Epidermal melanocyte (primary cell): ENCODE data around the gene CDC27.
"Not testable (repeated sequence)": the region's sequence is repeated elsewhere in the genome, so short reads cannot be mapped to it uniquely, and the experiment has no call there.

Source experiments
- DNase-seq: peaks from one replicate; pipeline ENCODE4 v3.0.0; 2011; ENCODE audit warnings: low spot score; ENCODE audit not compliant: insufficient read length

CDC27 gene

DNA sequence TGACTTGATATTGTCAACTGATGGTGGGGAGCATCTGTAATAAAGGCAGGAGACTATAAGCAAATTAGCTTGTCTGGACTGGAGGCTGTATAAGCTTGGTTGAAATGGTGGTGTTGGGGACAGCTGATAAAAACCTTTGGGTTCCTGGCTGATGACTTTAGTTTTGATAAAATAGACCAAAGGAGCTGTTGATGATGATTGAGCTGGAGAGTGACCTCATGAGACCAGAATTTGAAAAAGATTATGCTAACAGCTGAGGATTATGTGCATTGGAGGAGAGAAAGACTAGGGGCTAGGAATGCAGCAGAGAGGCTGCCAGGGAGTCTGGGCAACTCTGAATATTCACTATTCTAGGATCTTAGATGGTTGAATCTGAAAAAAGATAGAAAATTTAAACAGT is 8.7 kb upstream of the CDC27 start:
- no peak for DNase-seq

GRCh38 chr17:47193931-47194511 is 4.9 kb upstream of the CDC27 start:
- no peak for DNase-seq

DNA sequence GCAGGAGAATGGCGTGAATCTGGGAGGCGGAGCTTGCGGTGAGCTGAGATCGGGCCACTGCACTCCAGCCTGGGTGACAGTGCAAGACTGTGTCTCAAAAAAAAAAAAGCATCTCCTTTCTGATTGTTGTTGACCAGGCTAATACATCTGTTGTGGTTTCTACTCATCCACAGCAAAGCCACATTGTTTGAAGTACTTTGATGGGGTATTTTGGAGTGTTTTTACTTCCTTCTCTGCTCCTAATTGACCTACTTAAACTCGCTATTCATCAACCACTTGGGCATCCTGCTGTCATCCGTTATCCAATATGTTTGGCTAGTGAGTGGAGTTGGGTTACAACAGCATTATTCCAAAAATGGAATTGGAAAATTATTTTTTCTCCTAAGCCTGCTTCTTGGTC is 3.5 kb upstream of the CDC27 start:
- DNase-seq: no peak

GRCh38 chr17:47190770-47191169 is 1.7 kb upstream of the CDC27 start:
- DNase-seq: no peak

GRCh38 chr17:47190243-47190642 is 1.1 kb upstream of the CDC27 start:
- DNase-seq: no peak

DNA sequence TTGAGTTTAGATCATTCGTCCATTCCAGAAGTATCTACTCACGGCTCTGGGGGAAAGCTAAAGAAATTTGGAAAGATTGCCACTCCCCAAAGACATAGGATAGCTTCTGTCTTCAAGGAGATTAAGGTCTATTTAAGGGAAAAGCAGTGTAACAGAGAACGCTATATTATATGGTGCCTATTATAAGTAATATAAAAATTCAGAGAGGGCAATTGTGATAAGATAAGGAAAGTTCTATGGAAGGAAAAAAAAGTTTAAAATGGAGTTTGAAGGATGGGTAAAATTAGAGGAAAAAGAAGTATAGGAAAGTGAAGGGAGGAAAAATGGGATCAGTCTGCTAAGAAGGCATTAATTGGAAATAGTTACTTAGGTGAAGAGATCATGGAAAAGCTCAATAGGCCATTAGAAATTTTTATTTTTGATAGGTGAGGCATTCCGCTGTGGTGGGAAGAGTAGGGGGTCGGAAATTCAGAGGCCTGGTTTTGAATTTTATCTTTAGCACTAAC is 690 bp upstream of the CDC27 start:
- no peak for DNase-seq

DNA sequence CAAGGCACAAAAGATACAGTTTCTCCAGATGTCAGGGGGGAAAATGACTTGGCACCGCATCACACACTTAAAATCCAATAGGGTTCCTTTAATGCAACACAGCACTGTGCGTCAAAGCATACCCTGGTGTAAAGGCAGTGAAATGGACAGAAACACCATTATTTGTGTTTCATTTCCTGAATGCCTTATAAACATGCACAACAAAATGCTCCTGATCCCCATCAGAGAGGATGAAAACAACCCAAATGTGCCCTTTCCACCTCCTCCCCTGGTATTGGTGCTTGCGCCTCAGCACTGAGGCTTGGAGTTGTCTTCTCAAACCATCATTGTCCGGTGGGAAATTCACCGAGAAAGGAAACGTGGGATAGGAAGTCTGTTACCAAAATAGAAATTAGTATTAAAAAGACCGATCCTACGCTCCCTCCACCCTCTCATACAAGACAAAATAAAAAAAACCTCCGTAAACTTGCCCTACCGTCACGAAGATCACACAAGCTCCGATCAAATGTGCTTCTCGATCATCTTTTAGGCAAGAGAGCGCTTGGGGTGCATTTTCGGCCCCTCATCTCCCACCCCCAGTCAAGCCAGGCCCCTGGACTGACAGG is 722 bp downstream of the CDC27 start:
- DNase-seq: no peak

GRCh38 chr17:47184681-47185080 is 4.4 kb downstream of the CDC27 start:
- DNase-seq: no peak

DNA sequence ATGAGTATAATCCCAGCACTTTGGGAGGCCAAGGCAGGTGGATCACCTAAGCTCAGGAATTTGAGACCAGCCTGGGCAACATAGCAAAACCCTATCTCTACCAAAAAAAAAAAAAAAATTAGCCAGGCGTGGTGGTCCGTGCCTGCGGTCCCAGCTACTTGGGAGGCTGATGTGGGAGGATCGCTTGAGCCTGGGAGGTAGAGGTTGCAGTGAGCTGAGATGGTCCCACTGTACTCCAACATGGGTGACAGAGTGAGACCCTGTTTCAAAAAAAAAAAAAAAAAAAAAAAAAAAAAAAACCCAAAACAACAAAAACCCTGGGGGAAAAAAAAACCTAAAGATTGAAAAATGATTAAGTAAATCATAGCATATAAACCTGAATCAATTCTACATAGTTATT is 8.1 kb downstream of the CDC27 start:
- DNase-seq: not testable (repeated sequence)

DNA sequence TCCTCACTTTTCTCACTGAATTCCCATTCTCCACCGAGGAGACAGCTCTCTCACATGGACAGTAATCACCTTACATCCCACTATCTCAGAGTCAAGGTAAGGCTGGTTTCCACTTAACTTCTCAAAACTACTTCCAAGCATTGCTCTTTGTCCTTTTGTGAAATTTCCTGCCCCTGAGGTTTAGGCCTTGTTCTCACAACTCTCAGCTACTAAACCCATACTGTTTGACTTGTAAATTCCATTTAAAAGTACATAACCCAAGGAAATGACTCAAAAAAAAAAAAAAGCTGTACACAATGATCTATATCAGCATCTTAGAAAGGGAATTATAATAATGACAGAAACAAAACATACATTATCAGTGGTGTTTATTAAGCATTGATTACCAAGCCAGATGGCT is 8.8 kb downstream of the CDC27 start:
- no peak for DNase-seq

DNA sequence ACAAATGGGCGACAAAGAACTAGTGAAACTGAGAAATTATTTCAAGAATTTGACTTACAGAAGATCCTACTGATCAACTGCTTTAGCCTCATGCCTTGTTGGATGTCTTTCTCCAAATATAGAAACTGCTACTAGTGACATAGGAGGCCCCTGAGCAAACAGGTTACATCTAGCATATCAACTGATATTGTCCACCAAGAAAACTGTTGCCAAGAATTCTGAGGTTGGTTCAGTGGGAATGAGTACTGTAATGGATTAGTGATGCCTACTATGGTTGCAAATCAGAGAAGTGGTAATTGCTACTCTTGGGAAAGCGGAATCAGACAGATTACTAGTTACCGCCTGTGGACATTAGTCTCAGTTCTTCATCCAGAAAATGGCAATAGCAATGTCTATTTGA is 10.0 kb downstream of the CDC27 start:
- DNase-seq: no peak

DNA sequence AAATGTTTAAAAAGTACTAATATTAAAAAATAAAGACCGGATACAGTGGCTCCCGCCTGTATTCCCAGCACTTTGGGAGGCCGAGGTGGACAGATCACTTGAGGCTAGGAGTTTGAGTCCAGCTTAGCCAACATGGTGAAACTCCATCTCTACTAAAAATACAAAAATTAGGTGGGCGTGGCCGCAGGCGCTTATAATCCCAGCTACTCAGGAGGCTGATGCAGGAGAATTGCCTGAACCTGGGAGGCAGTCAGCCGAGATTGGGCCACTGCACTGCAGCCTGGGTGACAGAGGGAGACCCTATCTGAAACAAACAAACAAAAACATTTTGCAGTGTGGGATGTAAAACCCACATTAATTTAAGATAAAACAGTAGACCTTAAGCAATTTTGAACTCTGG is 11.8 kb downstream of the CDC27 start:
- no peak for DNase-seq

GRCh38 chr17:47176389-47176826 is 12.7 kb downstream of the CDC27 start:
- no peak for DNase-seq

DNA sequence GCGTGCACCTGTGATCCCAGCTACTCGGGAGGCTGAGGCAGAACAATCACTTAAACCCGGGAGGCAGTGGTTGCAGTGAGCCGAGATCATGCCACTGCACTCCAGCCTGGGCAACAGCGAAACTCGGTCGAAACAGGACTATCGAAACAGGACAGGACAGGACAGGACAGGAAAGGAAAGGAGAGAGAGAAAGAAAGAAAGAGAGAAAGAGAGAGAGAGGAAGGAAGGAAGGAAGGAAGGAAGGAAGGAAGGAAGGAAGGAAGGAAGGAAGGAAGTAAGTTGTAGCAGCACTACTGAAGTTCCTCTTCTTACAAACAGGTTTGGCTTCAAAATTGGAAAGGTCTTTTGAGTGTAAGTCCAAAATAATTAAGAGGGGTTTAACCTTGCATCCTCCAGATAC is 14.3 kb downstream of the CDC27 start:
- DNase-seq: not testable (repeated sequence)

- DNase-seq: no peak
These were observed 16.2 kb downstream of the CDC27 start for GRCh38 chr17:47172696-47173565.

DNA sequence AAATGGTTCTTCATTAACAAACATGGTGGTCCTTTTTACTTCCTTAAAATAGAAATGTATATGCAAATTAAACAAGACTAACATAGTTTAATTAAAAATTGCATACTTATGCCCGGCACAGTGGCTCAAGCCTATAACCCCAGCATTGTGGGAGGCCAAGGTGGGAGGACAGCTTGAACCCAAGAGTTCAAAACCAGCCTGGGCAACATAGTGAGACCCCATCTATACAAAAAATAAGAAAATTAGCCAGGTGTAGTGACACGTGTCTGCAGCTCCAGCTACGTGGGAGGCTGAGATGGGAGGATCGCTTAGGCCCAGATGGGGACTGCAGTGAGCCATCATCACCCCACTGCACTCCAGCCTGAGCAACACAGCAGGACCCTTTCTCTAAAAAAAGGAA is 18.4 kb downstream of the CDC27 start:
- DNase-seq: no peak

- DNase-seq: not testable (repeated sequence)
These were observed 20.2 kb downstream of the CDC27 start for GRCh38 chr17:47168896-47169295.

DNA sequence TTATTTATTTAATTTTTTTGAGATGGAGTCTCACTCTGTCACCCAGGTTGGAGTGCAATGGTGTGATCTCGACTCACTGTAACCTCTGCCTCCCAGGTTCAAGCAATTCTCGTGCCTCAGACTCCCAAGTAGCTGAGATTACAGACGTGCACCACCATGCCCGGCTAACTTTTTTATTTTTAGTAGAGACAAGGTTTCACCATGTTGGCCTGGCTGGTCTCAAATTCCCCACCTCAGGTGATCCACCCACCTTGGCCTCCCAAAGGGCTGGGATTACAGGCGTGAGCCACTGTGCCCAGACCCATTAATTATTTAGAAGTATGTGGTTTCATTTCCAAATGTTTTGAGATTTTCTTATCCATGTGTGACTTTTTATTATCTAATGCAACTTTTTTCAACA is 22.2 kb downstream of the CDC27 start:
- DNase-seq: not testable (repeated sequence)

DNA sequence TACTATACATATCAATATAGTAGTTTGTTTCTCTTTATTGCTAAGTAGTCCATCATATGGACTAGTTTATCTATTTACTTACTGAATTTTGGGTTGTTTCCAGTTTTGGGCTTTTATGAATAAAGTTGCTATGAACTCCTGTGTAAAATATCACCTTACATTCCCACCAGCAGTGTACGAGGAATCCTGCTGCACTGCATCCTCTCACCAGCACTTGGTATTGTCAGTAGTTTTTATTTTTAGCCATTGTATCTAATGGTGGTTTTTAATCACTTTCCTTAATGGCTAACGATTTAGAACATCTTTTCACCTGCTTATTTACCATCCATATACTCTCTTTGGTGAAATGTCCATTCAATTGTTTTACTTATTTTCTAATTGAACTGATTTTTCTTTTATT is 24.0 kb downstream of the CDC27 start:
- DNase-seq: no peak

- no peak for DNase-seq
These were observed 24.8 kb downstream of the CDC27 start for GRCh38 chr17:47164263-47164662.

- no peak for DNase-seq
These were observed 27.0 kb downstream of the CDC27 start for GRCh38 chr17:47162013-47162622.

GRCh38 chr17:47159315-47159714 is 29.8 kb downstream of the CDC27 start:
- no peak for DNase-seq
